Right ventricle myocardium superior (tissue), 1 donor: ENCODE results near the gene TSR2. TPM values are rescaled to one million over a fixed set of nuclear protein-coding genes. Genes with fewer than 3 reads are reported as not detected.
"Not testable (repeated sequence)": the region's sequence is repeated elsewhere in the genome, so short reads cannot be mapped to it uniquely, and the experiment has no call there.

ENCODE experiments used
- ATAC-seq: fragments of 200-7000 bp; cut with Tn5 transposase; one replicate; pipeline ENCODE4 v1.9.1; 2020; ENCODE audit warnings: mild to moderate bottlenecking; ENCODE audit not compliant: poor library complexity
- DNase-seq: peaks from one replicate; pipeline ENCODE4 v3.0.0-alpha.2; 2020
- intact Hi-C: fragments of 100-400 bp; cut with DNase I; formaldehyde crosslinking; loops from one replicate; pipeline ENCODE4 v1.11.2; 2022
- total RNA-seq: library from RNA; stranded (reverse); fragmentation: NEBNext Ultra II Directional; extraction: Animal tissue kit (Norgen Biotek cat#: 25700); gene quantifications from one replicate; pipeline ENCODE4 v1.2.1, GENCODE V29; 2021
- donor health status: DM: no; HTN: yes; CAD: no; lungs with severe emphysema.

TSR2 gene
- total RNA-seq, 1 donor from 2014 or later, result 39.1 TPM

DNA sequence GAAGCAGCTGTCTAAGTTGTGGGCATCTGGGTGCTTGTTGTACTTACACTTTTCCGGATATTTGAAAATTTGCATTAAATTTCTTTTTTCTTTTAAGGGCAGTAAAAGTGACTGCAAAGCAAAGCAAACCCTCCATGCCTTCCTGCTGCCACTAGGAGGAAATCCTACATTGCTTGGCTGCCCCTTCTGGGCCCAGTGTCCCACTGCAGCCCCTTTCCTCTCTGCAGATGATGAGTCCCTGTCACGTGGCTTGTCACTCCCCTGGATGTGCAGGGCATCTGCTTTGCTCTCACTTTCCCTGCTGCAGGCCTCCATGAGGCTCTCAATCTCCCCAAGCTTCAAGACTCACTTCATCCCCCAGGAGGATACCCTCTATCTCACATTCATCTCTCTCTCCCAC is 12.7 kb downstream of the TSR2 start:
- intact Hi-C loops, result no loop called here
- DNase-seq, result no peak
- ATAC-seq, result no peak

DNA sequence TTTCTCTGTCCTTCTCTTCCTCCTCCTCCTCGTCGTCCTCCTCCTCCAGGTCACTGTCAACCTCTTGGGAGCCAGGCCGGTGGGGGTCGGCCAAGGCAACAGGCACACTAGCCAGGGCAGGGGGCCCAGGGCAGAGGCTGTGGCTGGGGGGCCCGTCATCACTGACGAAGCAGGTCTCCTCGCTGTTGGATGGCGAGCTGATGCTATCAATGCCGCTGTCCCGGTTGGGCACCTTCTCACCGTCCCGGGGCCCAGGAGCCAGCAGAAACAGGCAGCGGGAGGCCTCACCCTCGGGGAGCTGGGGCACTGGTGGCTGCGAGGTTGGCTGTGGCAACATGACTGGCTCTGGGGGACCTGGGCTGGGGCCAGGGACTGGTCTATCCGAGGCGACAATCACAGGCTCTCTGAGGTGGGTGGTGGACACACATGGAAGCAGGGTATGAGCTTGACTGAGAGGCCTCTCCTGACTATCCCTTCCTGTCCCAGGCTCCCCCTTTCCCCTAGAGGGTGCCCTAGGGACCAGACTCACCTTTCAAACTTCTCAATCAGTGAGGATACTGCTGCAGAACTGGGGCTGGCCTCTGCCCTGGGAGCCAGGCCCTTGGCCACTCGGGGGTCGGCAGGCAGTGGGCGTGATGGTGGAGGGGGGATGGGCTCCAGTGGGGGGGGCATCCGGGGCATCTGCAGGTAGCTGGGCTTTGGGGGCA is 30.0 kb downstream of the TSR2 start:
- DNase-seq (no peak), ATAC-seq (no peak)
- intact Hi-C loops, result no loop called here

DNA sequence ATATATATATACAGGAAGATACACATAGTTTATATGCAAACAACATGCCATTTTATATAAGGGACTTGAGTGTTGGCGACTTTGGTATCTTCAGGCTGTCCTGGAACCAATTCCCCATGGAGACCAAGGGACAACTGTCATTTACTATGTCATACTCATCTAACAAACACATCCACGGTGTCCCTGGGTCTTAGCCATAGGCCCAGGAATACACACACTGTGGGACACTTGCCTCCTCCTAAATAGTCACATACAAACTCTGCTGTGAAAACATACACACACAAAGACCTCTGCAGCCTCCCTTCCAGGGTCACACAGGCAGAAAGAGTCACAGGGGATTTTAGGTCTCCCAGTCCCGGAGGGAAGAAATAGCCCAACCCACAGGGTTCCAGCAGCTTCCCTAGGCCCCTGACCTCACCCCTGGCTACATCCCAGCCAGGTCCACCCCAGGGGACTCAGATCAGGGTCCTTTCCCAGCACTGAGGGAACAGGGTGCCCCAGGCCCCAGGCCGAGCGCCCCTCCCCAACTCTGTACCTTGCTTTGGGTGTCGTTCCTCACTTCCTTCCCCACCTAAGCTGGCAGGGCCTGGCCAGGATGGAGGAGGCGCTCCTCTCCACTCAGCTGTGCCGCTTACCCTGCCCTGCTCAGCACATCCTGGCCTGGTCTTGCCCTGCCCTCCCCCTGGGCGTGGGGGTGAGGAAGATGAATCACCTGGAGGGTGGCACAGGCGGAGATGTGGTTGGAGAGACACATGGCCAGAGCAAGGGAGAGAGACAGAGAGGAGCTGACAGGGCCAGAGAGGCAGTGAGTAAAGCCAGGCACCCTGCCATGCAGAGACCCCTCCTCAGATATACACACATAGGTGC is 34.0 kb downstream of the TSR2 start:
- intact Hi-C loops, result no loop called here
- DNase-seq (no peak), ATAC-seq (peak; percentile 29)

DNA sequence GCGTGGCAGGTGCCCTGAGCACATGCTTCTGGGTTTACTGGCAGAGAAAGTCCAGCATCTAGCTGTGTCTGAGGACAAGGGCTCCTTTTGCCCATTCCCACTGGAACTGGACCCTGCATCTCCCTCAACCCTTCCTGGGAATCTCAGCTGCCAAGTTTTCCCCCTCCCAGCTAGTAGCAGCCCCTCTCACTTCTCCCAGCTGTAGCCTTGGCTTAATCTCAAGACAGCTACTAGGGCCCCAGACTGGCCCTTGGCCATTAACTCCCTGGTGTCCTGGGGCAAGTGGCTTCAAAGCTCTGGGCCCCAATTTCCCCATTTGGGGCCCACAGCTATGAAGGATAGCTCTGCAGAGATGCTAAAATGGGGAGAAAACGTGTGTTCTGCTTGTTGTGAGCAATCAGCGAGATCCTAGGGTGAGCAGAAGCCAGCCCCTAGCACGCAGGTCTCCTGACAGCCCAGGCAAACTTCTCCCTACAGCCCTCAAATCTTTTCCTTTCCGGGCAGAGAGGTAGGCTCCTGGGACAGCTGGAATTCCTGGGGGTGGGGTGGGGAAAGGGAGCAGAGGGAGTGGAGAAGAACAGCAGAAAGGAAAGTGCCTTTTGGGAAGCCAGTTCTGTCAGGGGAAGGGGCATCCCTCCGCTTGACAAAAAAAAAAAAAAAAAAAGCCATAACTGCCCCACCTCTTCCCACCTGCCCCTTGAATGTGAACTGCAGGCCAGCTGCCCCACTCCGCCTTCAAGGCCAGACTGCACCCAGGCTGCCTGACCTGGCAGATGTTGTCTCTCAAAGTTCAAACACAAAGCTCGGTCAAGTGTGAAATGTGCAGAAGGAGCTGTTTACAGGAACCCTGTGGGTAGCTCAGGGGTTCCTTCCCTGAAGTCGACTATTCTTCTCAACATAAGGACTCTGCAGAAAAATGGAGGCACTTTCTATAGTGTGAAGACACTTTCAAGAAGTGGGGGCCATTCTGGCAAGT is 39.2 kb downstream of the TSR2 start:
- intact Hi-C loops, result no loop called here
- DNase-seq (no peak), ATAC-seq (no peak)

DNA sequence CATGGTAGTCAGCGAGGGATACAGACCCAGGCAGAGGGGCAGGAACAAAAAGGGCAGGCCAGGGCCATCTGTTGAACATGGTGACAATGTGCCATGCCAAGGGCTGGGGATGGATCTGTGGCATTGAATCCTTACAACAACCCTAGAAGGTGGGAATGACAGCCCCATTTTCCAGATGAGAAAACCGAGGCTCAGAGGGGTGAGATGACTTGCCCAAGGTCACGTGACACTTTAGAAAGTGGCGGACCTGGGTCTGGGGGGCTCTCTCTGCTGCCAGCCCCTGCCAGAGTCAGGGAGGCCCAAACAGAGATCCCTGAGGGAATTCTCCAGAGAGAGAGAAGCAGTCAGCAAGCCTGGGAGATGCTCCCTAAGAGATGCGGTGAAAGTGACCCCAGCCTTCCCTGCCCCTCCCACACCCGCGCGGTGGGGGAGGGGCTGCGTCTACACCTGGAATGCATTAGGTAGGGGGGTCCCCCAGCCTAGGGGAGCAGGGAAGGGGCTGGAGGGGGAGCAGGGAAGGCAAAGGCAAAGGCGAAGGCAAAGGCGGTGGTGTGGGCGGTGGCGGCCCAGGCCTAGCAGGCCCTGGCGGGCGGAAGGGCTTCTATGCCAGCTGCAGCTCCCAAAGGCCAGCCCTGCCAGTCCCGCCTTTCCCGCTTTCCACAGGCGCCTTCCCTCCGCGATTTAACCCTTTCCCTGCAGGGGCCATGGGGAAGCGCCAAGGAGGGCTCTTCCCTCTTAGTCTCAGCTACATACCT is 42.8 kb downstream of the TSR2 start:
- DNase-seq, result peak; percentile 45
- peak; percentile 52 for ATAC-seq
- intact Hi-C loops, result no loop called here

DNA sequence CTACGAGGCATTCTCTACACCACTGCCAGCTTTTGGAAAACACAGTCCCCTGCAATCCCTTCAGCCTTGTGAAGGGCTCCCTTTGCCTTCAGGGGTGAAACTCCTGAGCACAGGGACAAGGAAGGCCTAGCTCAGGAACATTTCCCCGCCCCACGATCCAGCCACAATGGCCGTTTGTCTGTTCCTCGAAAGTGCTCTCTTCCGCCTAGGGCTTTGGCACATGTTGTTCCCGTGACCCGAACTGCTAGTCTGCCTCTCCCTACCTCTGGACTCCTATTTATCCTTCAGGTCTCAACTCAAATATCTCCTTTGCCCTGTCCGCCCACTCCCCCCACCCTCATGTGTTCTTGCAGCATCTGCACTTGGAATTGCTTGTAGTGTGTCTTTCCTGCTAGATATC is 43.7 kb downstream of the TSR2 start:
- DNase-seq (no peak), ATAC-seq (no peak)
- intact Hi-C loops, result no loop called here

DNA sequence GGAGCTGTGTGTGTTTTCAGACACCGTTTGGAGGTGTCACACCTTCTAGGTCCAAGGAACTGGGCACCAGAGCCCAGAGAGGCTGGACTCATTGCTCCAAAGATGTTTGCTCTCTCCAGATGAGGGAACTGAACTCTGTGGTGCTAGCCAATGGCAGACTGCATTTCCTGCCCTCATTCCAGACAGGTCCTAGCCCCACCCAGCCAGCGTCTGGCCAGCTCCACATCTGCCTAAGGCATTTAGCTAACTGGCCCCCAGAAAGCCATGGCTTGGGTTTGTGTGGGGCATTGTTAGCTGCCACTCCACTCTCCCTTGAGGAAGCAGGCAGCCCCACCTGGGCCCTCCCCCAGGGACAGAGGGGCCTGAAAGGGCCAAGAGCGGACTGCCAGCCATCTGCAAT is 44.5 kb downstream of the TSR2 start:
- peak; percentile 39 for ATAC-seq
- DNase-seq, result peak; percentile 47
- intact Hi-C loops, result no loop called here

DNA sequence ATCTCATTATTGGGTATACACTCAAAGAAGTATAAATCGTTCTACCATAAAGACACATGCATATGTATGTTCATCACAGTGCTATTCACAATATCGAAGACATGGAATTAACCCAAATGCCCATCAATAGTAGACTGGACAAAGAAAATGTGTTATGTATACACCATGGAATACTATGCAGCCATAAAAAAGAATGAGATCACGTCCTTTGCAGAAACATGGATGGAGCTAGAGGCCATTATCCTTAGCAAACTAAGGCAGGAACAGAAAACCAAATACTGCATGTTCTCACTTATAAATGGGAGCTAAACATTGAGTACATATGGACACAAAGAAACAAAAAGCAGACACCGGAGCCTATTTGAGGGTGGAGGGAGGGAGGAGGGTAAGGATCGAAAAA is 49.6 kb downstream of the TSR2 start:
- DNase-seq, intact Hi-C loops, ATAC-seq: not testable (repeated sequence)

DNA sequence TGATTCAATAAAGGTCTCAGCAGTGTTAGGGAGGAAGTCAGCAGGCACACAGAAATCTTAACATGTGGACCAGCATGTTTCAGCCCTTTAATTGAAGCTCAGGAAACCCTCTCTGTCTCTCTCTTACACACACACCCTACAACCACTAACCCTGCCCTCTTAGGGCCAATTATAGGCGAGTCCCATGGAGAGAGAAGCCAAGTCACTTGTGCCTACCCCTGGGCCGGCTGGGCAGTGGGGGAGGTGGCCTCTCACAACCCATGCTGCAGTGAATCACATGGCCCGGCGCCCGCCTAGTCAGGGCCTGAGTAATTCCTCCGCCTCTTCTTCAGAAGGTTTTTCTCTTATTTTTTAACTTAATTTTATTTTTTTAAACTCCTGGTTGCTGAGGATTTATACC is 52.1 kb downstream of the TSR2 start:
- DNase-seq (peak; percentile 59), ATAC-seq (no peak)
- intact Hi-C loops, result no loop called here

DNA sequence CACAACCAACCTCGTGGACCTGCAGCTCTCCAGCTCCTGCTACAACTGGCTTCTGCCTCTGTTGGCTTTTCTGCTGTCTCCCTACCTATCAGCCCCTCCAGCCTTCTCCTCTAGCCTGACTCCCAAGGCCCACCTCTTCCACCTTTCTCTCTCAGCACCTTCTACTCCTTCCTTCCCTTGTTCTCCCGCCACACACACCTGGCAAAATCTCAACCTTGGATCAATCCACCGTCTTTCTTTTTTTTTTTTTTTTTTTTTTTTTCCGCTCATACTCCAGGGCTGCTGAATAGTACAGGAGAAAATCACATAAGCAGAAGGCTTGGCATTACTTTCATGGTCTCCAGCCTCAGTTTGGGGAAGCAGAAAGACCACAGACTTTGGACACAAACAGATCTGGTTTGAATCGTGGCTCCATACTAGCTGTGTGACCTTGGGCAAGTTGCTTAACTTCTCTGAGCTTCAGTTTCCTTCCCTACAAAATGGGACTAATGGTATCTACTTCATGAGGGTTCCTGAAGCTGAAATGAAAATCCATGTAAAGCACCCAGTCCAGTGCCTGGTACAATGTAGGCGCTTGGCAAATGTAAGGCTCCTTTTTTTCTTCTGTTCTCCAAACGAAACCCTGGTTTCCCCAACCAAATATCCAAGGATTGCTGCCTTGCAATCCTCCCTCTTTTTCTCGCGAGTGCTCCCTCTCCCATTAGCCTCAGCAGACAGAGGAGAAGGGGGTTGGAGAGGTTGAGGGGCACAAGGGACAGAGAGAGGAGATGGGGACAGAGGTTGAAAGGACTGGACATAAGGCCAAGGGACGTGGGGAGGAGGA is 54.2 kb downstream of the TSR2 start:
- DNase-seq, result no peak
- intact Hi-C loops, result no loop called here
- no peak for ATAC-seq

Other genes starting within 250 kb of the TSR2 start
- 0.89 TPM for gene WNK3, start 82.4 kb upstream of the TSR2 start, total RNA-seq
- gene FGD1, start 55.8 kb downstream of the TSR2 start, total RNA-seq, result 7.5 TPM
- gene GNL3L, start 89.8 kb downstream of the TSR2 start, total RNA-seq, result 25.5 TPM